Endothelial cell of umbilical vein (primary cell): ENCODE data around the gene PARD6G. TPM values are rescaled to one million over a fixed set of nuclear protein-coding genes. Genes with fewer than 3 reads are reported as not detected.

Experiments used
- BruUV-seq: library from RNA; stranded (reverse); fragments of 400-500 nt; replicated peaks from 2 replicates; lab custom pipeline; 2021; lab: Mats Ljungman, UMichigan
- CTCF ChIA-PET: fragments of 300-600, 350-600 bp; sonication (Branson Sonifier 250); formaldehyde crosslinking; loops from one replicate; lab custom pipeline; 2021; ENCODE audit warnings: antibody characterized with exemption, inconsistent platforms; lab: Charles Lee
- POLR2A ChIA-PET: fragments of 300-600, 350-600 bp; sonication (Branson Sonifier 250); formaldehyde crosslinking; loops from one replicate; lab custom pipeline; 2021; ENCODE audit warnings: antibody characterized with exemption, inconsistent platforms; lab: Charles Lee
- DNase-seq: peaks from one replicate; pipeline ENCODE4 v3.0.0-alpha.2; 2011; ENCODE audit warnings: low read depth, low spot score
- FAIRE-seq: peaks from 2 replicates; lab custom pipeline; 2011; peaks lifted over from hg19 to GRCh38; lab: Jason Lieb, UNC
- H2AFZ ChIP-seq: 2 replicates; pipeline ENCODE4 v1.6.0; 2012; ENCODE audit warnings: low read depth, low read length, control low read depth, inconsistent platforms
- H3K27ac ChIP-seq: 2 replicates; pipeline ENCODE4 v1.5.1; 2011; ENCODE audit warnings: low read depth, mild to moderate bottlenecking, control low read depth, low read length, moderate library complexity; ENCODE audit not compliant: insufficient read depth
- H3K27me3 ChIP-seq, 2 experiments: 2 replicates each; pipeline versions ENCODE4 v1.6.0 to v1.6.1; 2011; ENCODE audit warnings: low read length in 2 of 2, mixed read lengths in 1 of 2; ENCODE audit not compliant: control insufficient read depth in 2 of 2, insufficient read depth in 2 of 2
- H3K36me3 ChIP-seq, 2 experiments: 2 replicates in 1 of 2; 3 replicates in 1 of 2; pipeline ENCODE4 v1.5.1; 2011; ENCODE audit warnings: low read length in 2 of 2, mild to moderate bottlenecking in 1 of 2, moderate library complexity in 1 of 2; ENCODE audit not compliant: control insufficient read depth in 2 of 2, insufficient read depth in 2 of 2; ENCODE audit errors: extremely low read depth in 1 of 2
- H3K4me1 ChIP-seq: 3 replicates; pipeline ENCODE4 v1.5.1; 2011; ENCODE audit warnings: mild to moderate bottlenecking, low read length; ENCODE audit not compliant: control insufficient read depth, insufficient read depth; ENCODE audit errors: extremely low read depth
- H3K4me2 ChIP-seq: 2 replicates; pipeline ENCODE4 v1.6.1; 2011; ENCODE audit warnings: low read length, control low read depth, mixed read lengths; ENCODE audit not compliant: insufficient read depth
- H3K4me3 ChIP-seq, 3 experiments: fragments of 200-600 bp in 1 of 3; sonication (generic), shearing (Covaris generic) in 1 of 3; replicated peaks in 1 of 3; 2 replicates each; pipeline ENCODE4 v1.5.1; 2011 to 2016; ENCODE audit warnings: control low read depth in 3 of 3, low read length in 3 of 3, mild to moderate bottlenecking in 2 of 3, inconsistent platforms in 1 of 3, low read depth in 1 of 3, moderate library complexity in 1 of 3; ENCODE audit not compliant: insufficient read depth in 1 of 3
- H3K79me2 ChIP-seq: 2 replicates; pipeline ENCODE4 v1.6.0; 2012; ENCODE audit warnings: low read length, inconsistent platforms; ENCODE audit not compliant: control insufficient read depth, insufficient read depth
- H3K9ac ChIP-seq: replicated peaks from 2 replicates; pipeline ENCODE3; 2011; ENCODE audit warnings: low read length, control low read depth; ENCODE audit not compliant: insufficient read depth; ENCODE audit errors: extremely low read depth
- H3K9me1 ChIP-seq: replicated peaks from 3 replicates; pipeline ENCODE4 v1.6.0; 2011; ENCODE audit warnings: mild to moderate bottlenecking, low read length; ENCODE audit not compliant: control insufficient read depth, insufficient read depth; ENCODE audit errors: extremely low read depth
- H3K9me3 ChIP-seq: replicated peaks from 2 replicates; pipeline ENCODE4 v1.5.1; 2012; ENCODE audit warnings: low read length, inconsistent platforms; ENCODE audit not compliant: control insufficient read depth, insufficient read depth
- H4K20me1 ChIP-seq: replicated peaks from 2 replicates; pipeline ENCODE3; 2011; ENCODE audit warnings: mild to moderate bottlenecking, low read length; ENCODE audit not compliant: control insufficient read depth, insufficient read depth; ENCODE audit errors: extremely low read depth
- CTCF ChIP-seq, 2 donors: IDR thresholded peaks; 1 replicate in 1 of 2; 2 replicates in 1 of 2; pipeline ENCODE4 v1.5.1; 2011; ENCODE audit warnings: low read length in 2 of 2, mild to moderate bottlenecking in 2 of 2, moderate library complexity in 2 of 2, control low read depth in 1 of 2, inconsistent platforms in 1 of 2, low read depth in 1 of 2; ENCODE audit not compliant: insufficient read depth in 1 of 2; ENCODE audit errors: extremely low read depth in 1 of 2
- EZH2 ChIP-seq: IDR thresholded peaks from 2 replicates; pipeline ENCODE4 v1.6.1; 2012; ENCODE audit warnings: borderline replicate concordance, low read depth, mild to moderate bottlenecking, moderate library complexity, low read length, inconsistent platforms; ENCODE audit not compliant: severe bottlenecking
- FOS ChIP-seq: IDR thresholded peaks from 2 replicates; pipeline ENCODE4 v1.6.1; 2011; ENCODE audit warnings: mild to moderate bottlenecking, low read length, moderate library complexity, borderline replicate concordance; ENCODE audit not compliant: insufficient read depth
- GATA2 ChIP-seq: IDR thresholded peaks from 2 replicates; pipeline ENCODE4 v1.7.0; 2011; ENCODE audit warnings: low read depth, mild to moderate bottlenecking, moderate library complexity, mixed read lengths, low read length; ENCODE audit not compliant: insufficient read length, insufficient read depth
- MAX ChIP-seq: IDR thresholded peaks from 2 replicates; pipeline ENCODE4 v1.6.1; 2011; ENCODE audit not compliant: insufficient read depth, insufficient read length
- MYC ChIP-seq: IDR thresholded peaks from one replicate; pipeline ENCODE4 v1.6.1; 2011; ENCODE audit warnings: mild to moderate bottlenecking, low read depth, low read length
- POLR2A ChIP-seq: IDR thresholded peaks from 2 replicates; pipeline ENCODE4 v1.6.1; 2012; ENCODE audit warnings: low read depth, mild to moderate bottlenecking, control low read depth, low read length
- POLR2AphosphoS5 ChIP-seq: IDR thresholded peaks from 2 replicates; pipeline ENCODE4 v1.6.1; 2012; ENCODE audit warnings: low read depth, mild to moderate bottlenecking, control low read depth, low read length, moderate library complexity; ENCODE audit not compliant: insufficient read depth
- dilution Hi-C: fragments of 300-500 bp; cut with MboI; formaldehyde crosslinking; loops from one replicate; pipeline ENCODE4 v1.15.0; 2019; ENCODE audit warnings: low sequenced_read_pairs; ENCODE audit not compliant: extremely low pct_ligation_motif_present
- intact Hi-C: fragments of 100-400 bp; cut with micrococcal nuclease; formaldehyde crosslinking; loops from one replicate; pipeline ENCODE4 v1.10.0; 2022
- polyA plus RNA-seq, 4 experiments: library from polyadenylated mRNA; depleted of rRNA in 3 of 4; stranded (reverse) in 3 of 4; unstranded in 1 of 4; fragments of >200 nt; gene quantifications; 2 replicates each; pipeline versions ENCODE4 v1.2.1 to v1.2.3, GENCODE V29; 2011 to 2012; ENCODE audit warnings: missing spikeins in 1 of 4
- total RNA-seq: library from RNA; stranded (reverse); gene quantifications from 2 replicates; pipeline ENCODE4 v1.2.3, GENCODE V29; 2021

The PARD6G gene
- total and polyA plus RNA-seq, 2 donors (not counting 3 experiments of a cell fraction or from before 2014, with no cell fraction given), result 1.2 to 1.8 TPM

- TF ChIP-seq MAX (no peak), POLR2A (no peak), EZH2 (no peak), MYC (no peak), CTCF (IDR thresholded peaks at IDR 0.05; ENCODE audit: extremely low read depth in 1 of 2, insufficient read depth in 1 of 2, low read depth in 1 of 2, low read length in 2 of 2) (no peak), GATA2 (no peak), POLR2AphosphoS5 (no peak), FOS (no peak)
- Histone ChIP-seq H3K27ac (no peak overlapping the region), H3K79me2 (no peaks in the 10 kb centered on the region), H3K9me3 (no peaks in the 10 kb centered on the region), H3K27me3 (no peaks in the 10 kb centered on the region), H3K4me1 (no peaks in the 10 kb centered on the region), H3K4me3 (no peak overlapping the region), H2AFZ (no peak overlapping the region), H3K4me2 (no peak overlapping the region), H3K9me1 (no peaks in the 10 kb centered on the region), H3K36me3 (no peaks in the 10 kb centered on the region), H4K20me1 (no peaks in the 10 kb centered on the region), H3K9ac (no peak overlapping the region)
- DNase-seq (no peak), FAIRE-seq (no peak)
- POLR2A ChIA-PET, result no interaction called here
- dilution Hi-C loops (no loop called here), intact Hi-C loops (no loop called here)
- no TSS peak for BruUV-seq
- CTCF ChIA-PET, result no interaction called here
These were observed 70.8 kb downstream of the PARD6G start for GRCh38 chr18:80176334-80177073.
